ENCODE results near the gene LUZP2.

LUZP2 gene

GRCh38 chr11:24900514-24900913 lies 403.7 kb downstream of the LUZP2 start:
- no peaks in the 10 kb centered on the region for H3F3A ChIP-seq (ENCODE audit: control insufficient read depth, insufficient read depth)
- H4K20me1 ChIP-seq (ENCODE audit: control insufficient read depth, insufficient read depth, low read depth, low read length): no peaks in the 10 kb centered on the region
- no peak overlapping the region for H3K27ac ChIP-seq (ENCODE audit: low read depth, low read length)
- H3K4me1 ChIP-seq (ENCODE audit: control insufficient read depth, low read length): no peaks in the 10 kb centered on the region
- H3K9me3 ChIP-seq (ENCODE audit: control insufficient read depth, insufficient read depth, low read length): peaks cover 3% of the 10 kb centered on the region; the same call in 1 of the 2 replicates
- no peak overlapping the region for H3K4me2 ChIP-seq (ENCODE audit: low read length)
- H3K4me3 ChIP-seq (ENCODE audit: low read length): no peak overlapping the region
- H3K9me2 ChIP-seq (replicated peaks; ENCODE audit: control insufficient read depth, low read length): no peaks in the 10 kb centered on the region
- TF ChIP-seq EZH2phosphoT487 (IDR thresholded peaks at IDR 0.05; ENCODE audit: borderline replicate concordance, low read length) (no peak), CTCF (IDR thresholded peaks at IDR 0.05; ENCODE audit: low read depth, low read length, poor library complexity, severe bottlenecking) (no peak)
- H3K79me2 ChIP-seq (ENCODE audit: control insufficient read depth, low read length): no peaks in the 10 kb centered on the region
- no peaks in the 10 kb centered on the region for H3K27me3 ChIP-seq (ENCODE audit: control insufficient read depth, low read length)
- no peaks in the 10 kb centered on the region for H3K36me3 ChIP-seq (ENCODE audit: control insufficient read depth, low read length)

GRCh38 chr11:24900960-24901549 lies 404.2 kb downstream of the LUZP2 start:
- H3K36me3 ChIP-seq (ENCODE audit: control insufficient read depth, low read length): no peaks in the 10 kb centered on the region
- no peaks in the 10 kb centered on the region for H4K20me1 ChIP-seq (ENCODE audit: control insufficient read depth, insufficient read depth, low read depth, low read length)
- H3K4me2 ChIP-seq (ENCODE audit: low read length): no peak overlapping the region
- H3K27ac ChIP-seq (ENCODE audit: low read depth, low read length): no peak overlapping the region
- H3K9me3 ChIP-seq (ENCODE audit: control insufficient read depth, insufficient read depth, low read length): peaks cover 3% of the 10 kb centered on the region; the same call in 1 of the 2 replicates
- no peaks in the 10 kb centered on the region for H3K4me1 ChIP-seq (ENCODE audit: control insufficient read depth, low read length)
- no peaks in the 10 kb centered on the region for H3F3A ChIP-seq (ENCODE audit: control insufficient read depth, insufficient read depth)
- no peak for TF ChIP-seq EZH2phosphoT487 (IDR thresholded peaks at IDR 0.05; ENCODE audit: borderline replicate concordance, low read length)
- TF ChIP-seq CTCF (IDR thresholded peaks at IDR 0.05; ENCODE audit: low read depth, low read length, poor library complexity, severe bottlenecking): no peak
- H3K9me2 ChIP-seq (replicated peaks; ENCODE audit: control insufficient read depth, low read length): no peaks in the 10 kb centered on the region
- H3K4me3 ChIP-seq (ENCODE audit: low read length): no peak overlapping the region
- H3K27me3 ChIP-seq (ENCODE audit: control insufficient read depth, low read length): no peaks in the 10 kb centered on the region
- H3K79me2 ChIP-seq (ENCODE audit: control insufficient read depth, low read length): no peaks in the 10 kb centered on the region

- Histone ChIP-seq H3K4me3 (ENCODE audit: low read length) (no peak overlapping the region), H3K27ac (ENCODE audit: low read depth, low read length) (no peak overlapping the region), H3K4me2 (ENCODE audit: low read length) (no peak overlapping the region), H3K9me3 (ENCODE audit: control insufficient read depth, insufficient read depth, low read length) (no peaks in the 10 kb centered on the region), H3K79me2 (ENCODE audit: control insufficient read depth, low read length) (no peaks in the 10 kb centered on the region), H3K36me3 (ENCODE audit: control insufficient read depth, low read length) (no peaks in the 10 kb centered on the region), H3F3A (ENCODE audit: control insufficient read depth, insufficient read depth) (no peaks in the 10 kb centered on the region), H3K27me3 (ENCODE audit: control insufficient read depth, low read length) (no peaks in the 10 kb centered on the region), H3K4me1 (ENCODE audit: control insufficient read depth, low read length) (no peaks in the 10 kb centered on the region), H4K20me1 (ENCODE audit: control insufficient read depth, insufficient read depth, low read depth, low read length) (no peaks in the 10 kb centered on the region), H3K9me2 (replicated peaks; ENCODE audit: control insufficient read depth, low read length) (no peaks in the 10 kb centered on the region)
- no peak for TF ChIP-seq EZH2phosphoT487 (IDR thresholded peaks at IDR 0.05; ENCODE audit: borderline replicate concordance, low read length)
- TF ChIP-seq CTCF (IDR thresholded peaks at IDR 0.05; ENCODE audit: low read depth, low read length, poor library complexity, severe bottlenecking): no peak
Observed at GRCh38 chr11:24903555-24903954, 406.7 kb downstream of the LUZP2 start.

Measured in DOHH2 (cell line).